SK-N-SH treated with all-trans-retinoic acid at 6 μM for 48 hours (cell line): Measurements from ENCODE around the gene EIF4EBP2.

ENCODE experiments used
- ATAC-seq: fragments of 200-7000 bp; cut with Tn5 transposase; 3 replicates; pipeline ENCODE4 v1.9.1; 2020; ENCODE audit warnings: mild to moderate bottlenecking, moderate library complexity
- ARNTL ChIP-seq: fragments of 450-650 bp; formaldehyde crosslinking; IDR thresholded peaks from 2 replicates; pipeline ENCODE4 v1.5.0; 2020; ENCODE audit warnings: low read depth, mild to moderate bottlenecking, moderate library complexity, borderline replicate concordance
- BACH2 ChIP-seq: fragments of 250-450 bp; sonication (Bioruptor Pico); IDR thresholded peaks from 2 replicates; pipeline ENCODE4 v1.9.0; 2021; ENCODE audit warnings: mild to moderate bottlenecking, borderline replicate concordance
- CSDC2 ChIP-seq: fragments of 250-450 bp; sonication (Bioruptor Pico); IDR thresholded peaks from 2 replicates; pipeline ENCODE4 v1.5.0; 2020; ENCODE audit warnings: mild to moderate bottlenecking, moderate library complexity
- ESRRG ChIP-seq: fragments of 250-450 bp; sonication (Bioruptor Pico); IDR thresholded peaks from 2 replicates; pipeline ENCODE4 v1.6.1; 2021; ENCODE audit warnings: mild to moderate bottlenecking
- GLIS3 ChIP-seq: fragments of 250-450 bp; sonication (Bioruptor Pico); IDR thresholded peaks from 2 replicates; pipeline ENCODE4 v1.5.0; 2020; ENCODE audit warnings: mild to moderate bottlenecking, moderate library complexity
- ISL1 ChIP-seq: fragments of 250-450 bp; sonication (Bioruptor Pico); IDR thresholded peaks from 2 replicates; pipeline ENCODE4 v2.1.2; 2022; ENCODE audit warnings: mild to moderate bottlenecking, moderate library complexity
- OSR1 ChIP-seq: fragments of 250-450 bp; sonication (Bioruptor Pico); IDR thresholded peaks from 2 replicates; pipeline ENCODE4 v1.8.0; 2022; ENCODE audit warnings: moderate library complexity, mild to moderate bottlenecking, inconsistent platforms
- PPARA ChIP-seq: fragments of 250-450 bp; sonication (Bioruptor Pico); IDR thresholded peaks from 2 replicates; pipeline ENCODE4 v1.5.0; 2020; ENCODE audit warnings: mild to moderate bottlenecking, borderline replicate concordance
- RARB ChIP-seq: fragments of 250-450 bp; sonication (Bioruptor Pico); IDR thresholded peaks from 2 replicates; pipeline ENCODE4 v1.8.0; 2021; ENCODE audit warnings: mild to moderate bottlenecking, moderate library complexity
- SNAI2 ChIP-seq: fragments of 250-450 bp; sonication (Bioruptor Pico); IDR thresholded peaks from 2 replicates; pipeline ENCODE4 v1.5.0; 2020; ENCODE audit warnings: mild to moderate bottlenecking, moderate library complexity
- TCF4 ChIP-seq: fragments of 250-450 bp; sonication (Bioruptor Pico); IDR thresholded peaks from 2 replicates; pipeline ENCODE4 v1.8.0; 2021; ENCODE audit warnings: mild to moderate bottlenecking, moderate library complexity, borderline replicate concordance
- TOX ChIP-seq: fragments of 250-450 bp; sonication (Bioruptor Pico); IDR thresholded peaks from 2 replicates; pipeline ENCODE4 v1.8.0; 2021; ENCODE audit warnings: mild to moderate bottlenecking, moderate library complexity, borderline replicate concordance
- ZC3H10 ChIP-seq: fragments of 250-450 bp; sonication (Bioruptor Pico); IDR thresholded peaks from 2 replicates; pipeline ENCODE4 v1.5.1; 2021; ENCODE audit warnings: mild to moderate bottlenecking, moderate library complexity
- ZFP3 ChIP-seq: fragments of 250-450 bp; sonication (Bioruptor Pico); IDR thresholded peaks from 2 replicates; pipeline ENCODE4 v1.5.0; 2020; ENCODE audit warnings: mild to moderate bottlenecking, moderate library complexity
- ZFP30 ChIP-seq: fragments of 450-650 bp; formaldehyde crosslinking; IDR thresholded peaks from 2 replicates; pipeline ENCODE4 v1.5.0; 2022; ENCODE audit warnings: mild to moderate bottlenecking, moderate library complexity
- ZNF70 ChIP-seq: fragments of 450-650 bp; formaldehyde crosslinking; IDR thresholded peaks from 2 replicates; pipeline ENCODE4 v1.5.0; 2020; ENCODE audit warnings: mild to moderate bottlenecking, moderate library complexity
- ZNF8 ChIP-seq: fragments of 450-650 bp; formaldehyde crosslinking; IDR thresholded peaks from 2 replicates; pipeline ENCODE4 v1.5.0; 2020; ENCODE audit warnings: mild to moderate bottlenecking, moderate library complexity
- TF ChIP-seq, protein P1 (sequence below): fragments of 250-450 bp; sonication (Bioruptor Pico); IDR thresholded peaks from 2 replicates; pipeline ENCODE4 v1.5.0; 2020; ENCODE audit warnings: mild to moderate bottlenecking, moderate library complexity
- TF ChIP-seq, protein P2 (sequence below): fragments of 250-450 bp; sonication (Bioruptor Pico); IDR thresholded peaks from 2 replicates; pipeline ENCODE4 v1.5.1; 2021; ENCODE audit warnings: mild to moderate bottlenecking, moderate library complexity
- TF ChIP-seq, protein P3 (sequence below): fragments of 250-450 bp; sonication (Bioruptor Pico); IDR thresholded peaks from 2 replicates; pipeline ENCODE4 v1.8.0; 2020; ENCODE audit warnings: mild to moderate bottlenecking, moderate library complexity, borderline replicate concordance
- TF ChIP-seq, protein P4 (sequence below): fragments of 250-450 bp; sonication (Bioruptor Pico); IDR thresholded peaks from 2 replicates; pipeline ENCODE4 v1.5.1; 2020; ENCODE audit warnings: low read depth, mild to moderate bottlenecking, moderate library complexity
- TF ChIP-seq, protein P5 (sequence below): fragments of 250-450 bp; sonication (Bioruptor Pico); IDR thresholded peaks from 2 replicates; pipeline ENCODE4 v1.8.0; 2021; ENCODE audit warnings: low read depth, mild to moderate bottlenecking, moderate library complexity, borderline replicate concordance

Gene EIF4EBP2

DNA sequence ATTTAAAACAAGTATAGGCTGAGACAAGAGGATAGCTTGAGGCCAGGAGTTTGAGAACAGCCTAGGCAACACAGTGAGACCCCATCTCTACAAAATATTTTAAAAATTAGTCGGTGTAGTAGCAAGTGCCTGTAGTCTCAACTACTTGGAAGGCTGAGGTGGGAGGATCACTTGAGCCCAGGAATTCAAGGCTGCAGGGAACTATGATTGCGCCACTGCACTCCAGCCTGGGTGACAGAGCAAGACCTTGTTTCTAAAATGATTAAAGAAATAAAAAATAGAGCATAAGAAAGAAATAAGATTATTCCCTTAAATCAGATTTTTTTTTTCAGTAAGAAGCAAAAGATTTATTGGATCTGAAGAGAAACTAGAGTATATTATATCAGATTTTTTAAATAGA is 33.2 kb upstream of the EIF4EBP2 start:
- no peak for ATAC-seq
- TF ChIP-seq, protein P1, sequence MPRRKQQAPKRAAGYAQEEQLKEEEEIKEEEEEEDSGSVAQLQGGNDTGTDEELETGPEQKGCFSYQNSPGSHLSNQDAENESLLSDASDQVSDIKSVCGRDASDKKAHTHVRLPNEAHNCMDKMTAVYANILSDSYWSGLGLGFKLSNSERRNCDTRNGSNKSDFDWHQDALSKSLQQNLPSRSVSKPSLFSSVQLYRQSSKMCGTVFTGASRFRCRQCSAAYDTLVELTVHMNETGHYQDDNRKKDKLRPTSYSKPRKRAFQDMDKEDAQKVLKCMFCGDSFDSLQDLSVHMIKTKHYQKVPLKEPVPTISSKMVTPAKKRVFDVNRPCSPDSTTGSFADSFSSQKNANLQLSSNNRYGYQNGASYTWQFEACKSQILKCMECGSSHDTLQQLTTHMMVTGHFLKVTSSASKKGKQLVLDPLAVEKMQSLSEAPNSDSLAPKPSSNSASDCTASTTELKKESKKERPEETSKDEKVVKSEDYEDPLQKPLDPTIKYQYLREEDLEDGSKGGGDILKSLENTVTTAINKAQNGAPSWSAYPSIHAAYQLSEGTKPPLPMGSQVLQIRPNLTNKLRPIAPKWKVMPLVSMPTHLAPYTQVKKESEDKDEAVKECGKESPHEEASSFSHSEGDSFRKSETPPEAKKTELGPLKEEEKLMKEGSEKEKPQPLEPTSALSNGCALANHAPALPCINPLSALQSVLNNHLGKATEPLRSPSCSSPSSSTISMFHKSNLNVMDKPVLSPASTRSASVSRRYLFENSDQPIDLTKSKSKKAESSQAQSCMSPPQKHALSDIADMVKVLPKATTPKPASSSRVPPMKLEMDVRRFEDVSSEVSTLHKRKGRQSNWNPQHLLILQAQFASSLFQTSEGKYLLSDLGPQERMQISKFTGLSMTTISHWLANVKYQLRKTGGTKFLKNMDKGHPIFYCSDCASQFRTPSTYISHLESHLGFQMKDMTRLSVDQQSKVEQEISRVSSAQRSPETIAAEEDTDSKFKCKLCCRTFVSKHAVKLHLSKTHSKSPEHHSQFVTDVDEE (CRISPR knock-in tag), result no peak
- TF ChIP-seq, protein P2, sequence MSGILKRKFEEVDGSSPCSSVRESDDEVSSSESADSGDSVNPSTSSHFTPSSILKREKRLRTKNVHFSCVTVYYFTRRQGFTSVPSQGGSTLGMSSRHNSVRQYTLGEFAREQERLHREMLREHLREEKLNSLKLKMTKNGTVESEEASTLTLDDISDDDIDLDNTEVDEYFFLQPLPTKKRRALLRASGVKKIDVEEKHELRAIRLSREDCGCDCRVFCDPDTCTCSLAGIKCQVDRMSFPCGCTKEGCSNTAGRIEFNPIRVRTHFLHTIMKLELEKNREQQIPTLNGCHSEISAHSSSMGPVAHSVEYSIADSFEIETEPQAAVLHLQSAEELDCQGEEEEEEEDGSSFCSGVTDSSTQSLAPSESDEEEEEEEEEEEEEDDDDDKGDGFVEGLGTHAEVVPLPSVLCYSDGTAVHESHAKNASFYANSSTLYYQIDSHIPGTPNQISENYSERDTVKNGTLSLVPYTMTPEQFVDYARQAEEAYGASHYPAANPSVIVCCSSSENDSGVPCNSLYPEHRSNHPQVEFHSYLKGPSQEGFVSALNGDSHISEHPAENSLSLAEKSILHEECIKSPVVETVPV (CRISPR knock-in tag), result no peak
- no peak for TF ChIP-seq BACH2 (CRISPR knock-in tag)
- TF ChIP-seq SNAI2, result no peak
- TF ChIP-seq ARNTL (CRISPR knock-in tag), result no peak
- TF ChIP-seq TOX (CRISPR knock-in tag), result no peak
- TF ChIP-seq, protein P3, sequence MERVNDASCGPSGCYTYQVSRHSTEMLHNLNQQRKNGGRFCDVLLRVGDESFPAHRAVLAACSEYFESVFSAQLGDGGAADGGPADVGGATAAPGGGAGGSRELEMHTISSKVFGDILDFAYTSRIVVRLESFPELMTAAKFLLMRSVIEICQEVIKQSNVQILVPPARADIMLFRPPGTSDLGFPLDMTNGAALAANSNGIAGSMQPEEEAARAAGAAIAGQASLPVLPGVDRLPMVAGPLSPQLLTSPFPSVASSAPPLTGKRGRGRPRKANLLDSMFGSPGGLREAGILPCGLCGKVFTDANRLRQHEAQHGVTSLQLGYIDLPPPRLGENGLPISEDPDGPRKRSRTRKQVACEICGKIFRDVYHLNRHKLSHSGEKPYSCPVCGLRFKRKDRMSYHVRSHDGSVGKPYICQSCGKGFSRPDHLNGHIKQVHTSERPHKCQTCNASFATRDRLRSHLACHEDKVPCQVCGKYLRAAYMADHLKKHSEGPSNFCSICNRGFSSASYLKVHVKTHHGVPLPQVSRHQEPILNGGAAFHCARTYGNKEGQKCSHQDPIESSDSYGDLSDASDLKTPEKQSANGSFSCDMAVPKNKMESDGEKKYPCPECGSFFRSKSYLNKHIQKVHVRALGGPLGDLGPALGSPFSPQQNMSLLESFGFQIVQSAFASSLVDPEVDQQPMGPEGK (CRISPR knock-in tag), result no peak
- no peak for TF ChIP-seq ZC3H10
- no peak for TF ChIP-seq PPARA (CRISPR knock-in tag)
- no peak for TF ChIP-seq GLIS3
- no peak for TF ChIP-seq RARB (CRISPR knock-in tag)
- no peak for TF ChIP-seq ZFP30 (CRISPR knock-in tag)
- no peak for TF ChIP-seq TCF4 (CRISPR knock-in tag)
- TF ChIP-seq, protein P4, sequence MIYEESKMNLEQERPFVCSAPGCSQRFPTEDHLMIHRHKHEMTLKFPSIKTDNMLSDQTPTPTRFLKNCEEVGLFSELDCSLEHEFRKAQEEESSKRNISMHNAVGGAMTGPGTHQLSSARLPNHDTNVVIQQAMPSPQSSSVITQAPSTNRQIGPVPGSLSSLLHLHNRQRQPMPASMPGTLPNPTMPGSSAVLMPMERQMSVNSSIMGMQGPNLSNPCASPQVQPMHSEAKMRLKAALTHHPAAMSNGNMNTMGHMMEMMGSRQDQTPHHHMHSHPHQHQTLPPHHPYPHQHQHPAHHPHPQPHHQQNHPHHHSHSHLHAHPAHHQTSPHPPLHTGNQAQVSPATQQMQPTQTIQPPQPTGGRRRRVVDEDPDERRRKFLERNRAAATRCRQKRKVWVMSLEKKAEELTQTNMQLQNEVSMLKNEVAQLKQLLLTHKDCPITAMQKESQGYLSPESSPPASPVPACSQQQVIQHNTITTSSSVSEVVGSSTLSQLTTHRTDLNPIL (CRISPR knock-in tag), result no peak
- TF ChIP-seq, protein P5, sequence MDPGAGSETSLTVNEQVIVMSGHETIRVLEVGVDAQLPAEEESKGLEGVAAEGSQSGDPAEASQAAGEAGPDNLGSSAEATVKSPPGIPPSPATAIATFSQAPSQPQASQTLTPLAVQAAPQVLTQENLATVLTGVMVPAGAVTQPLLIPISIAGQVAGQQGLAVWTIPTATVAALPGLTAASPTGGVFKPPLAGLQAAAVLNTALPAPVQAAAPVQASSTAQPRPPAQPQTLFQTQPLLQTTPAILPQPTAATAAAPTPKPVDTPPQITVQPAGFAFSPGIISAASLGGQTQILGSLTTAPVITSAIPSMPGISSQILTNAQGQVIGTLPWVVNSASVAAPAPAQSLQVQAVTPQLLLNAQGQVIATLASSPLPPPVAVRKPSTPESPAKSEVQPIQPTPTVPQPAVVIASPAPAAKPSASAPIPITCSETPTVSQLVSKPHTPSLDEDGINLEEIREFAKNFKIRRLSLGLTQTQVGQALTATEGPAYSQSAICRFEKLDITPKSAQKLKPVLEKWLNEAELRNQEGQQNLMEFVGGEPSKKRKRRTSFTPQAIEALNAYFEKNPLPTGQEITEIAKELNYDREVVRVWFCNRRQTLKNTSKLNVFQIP (CRISPR knock-in tag), result no peak
- TF ChIP-seq ZNF8 (CRISPR knock-in tag), result no peak
- TF ChIP-seq ESRRG, result no peak
- TF ChIP-seq ZNF70 (CRISPR knock-in tag), result no peak
- no peak for TF ChIP-seq ISL1

DNA sequence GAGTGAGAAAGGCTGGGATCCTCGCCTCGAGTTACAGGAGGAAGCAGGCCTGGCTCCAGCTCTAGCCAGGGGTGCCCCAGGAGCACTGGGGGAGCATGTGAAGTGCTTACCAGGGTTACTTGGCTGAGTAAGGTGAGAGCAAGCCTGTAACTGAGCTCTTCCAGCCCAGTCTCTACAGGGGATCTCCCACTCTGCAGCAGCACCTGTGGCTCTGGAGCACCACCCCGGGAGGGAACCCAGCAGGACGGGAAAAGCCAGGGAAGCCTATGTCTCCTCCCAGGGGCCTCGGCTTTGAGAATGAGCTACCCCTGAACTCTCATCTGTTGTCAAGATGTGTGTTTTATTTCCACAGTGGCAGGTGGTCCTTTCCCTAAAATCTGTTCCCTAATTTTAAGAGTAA is 32.1 kb upstream of the EIF4EBP2 start:
- no peak for ATAC-seq
- TF ChIP-seq, protein P1 (CRISPR knock-in tag), result no peak
- TF ChIP-seq CSDC2 (no peak), OSR1 (CRISPR knock-in tag) (no peak), ESRRG (no peak), BACH2 (CRISPR knock-in tag) (no peak), ZNF70 (CRISPR knock-in tag) (no peak), RARB (CRISPR knock-in tag) (no peak), ZFP3 (CRISPR knock-in tag) (no peak), ZC3H10 (no peak)
- TF ChIP-seq, protein P4 (CRISPR knock-in tag), result no peak
- TF ChIP-seq, protein P5 (CRISPR knock-in tag), result no peak
